GDM1 (cell line): ENCODE results near the gene ANAPC5.

Experiments
- DNase-seq: peaks from one replicate; lab custom pipeline; 2025; lab: John Stamatoyannopoulos, UW

The ANAPC5 gene

DNA sequence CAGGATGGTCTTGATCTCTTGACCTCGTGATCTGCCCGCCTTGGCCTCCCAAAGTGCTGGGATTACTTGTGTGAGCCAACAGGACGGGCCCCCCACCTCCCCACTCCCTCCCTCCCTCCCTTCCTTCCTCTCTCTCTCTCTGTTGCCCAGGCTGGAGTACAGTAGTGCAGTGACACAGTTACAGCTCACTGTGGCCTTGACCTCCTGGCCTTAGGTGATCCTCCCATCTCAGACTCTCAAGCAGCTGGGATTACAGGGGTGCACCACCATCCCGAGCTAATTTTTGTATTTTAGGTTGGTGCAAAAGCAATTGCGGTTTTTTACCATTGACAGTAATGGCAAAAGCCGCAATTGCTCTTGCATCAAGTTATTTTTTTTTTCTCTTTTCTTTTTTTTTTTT is 19.2 kb upstream of the ANAPC5 start:
- no peak for DNase-seq

DNA sequence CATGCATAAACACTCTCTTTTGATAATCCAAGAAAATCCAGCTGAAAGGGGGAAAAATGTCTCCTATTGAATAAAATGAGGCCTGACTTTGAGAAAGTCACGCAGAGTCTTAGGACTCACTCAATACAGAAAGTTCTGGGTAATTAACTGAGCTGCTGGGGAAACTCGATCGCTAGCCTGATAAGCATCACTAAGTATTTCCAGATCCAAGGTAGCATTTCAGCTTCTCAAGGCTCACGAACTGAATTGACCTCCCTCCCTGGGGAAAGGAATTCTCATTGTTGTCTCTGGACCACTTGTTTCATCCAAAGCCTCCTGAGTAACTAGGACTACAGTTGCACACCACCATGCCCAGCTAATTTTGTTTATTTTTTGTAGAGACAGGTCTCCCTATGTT is 13.8 kb upstream of the ANAPC5 start:
- no peak for DNase-seq

DNA sequence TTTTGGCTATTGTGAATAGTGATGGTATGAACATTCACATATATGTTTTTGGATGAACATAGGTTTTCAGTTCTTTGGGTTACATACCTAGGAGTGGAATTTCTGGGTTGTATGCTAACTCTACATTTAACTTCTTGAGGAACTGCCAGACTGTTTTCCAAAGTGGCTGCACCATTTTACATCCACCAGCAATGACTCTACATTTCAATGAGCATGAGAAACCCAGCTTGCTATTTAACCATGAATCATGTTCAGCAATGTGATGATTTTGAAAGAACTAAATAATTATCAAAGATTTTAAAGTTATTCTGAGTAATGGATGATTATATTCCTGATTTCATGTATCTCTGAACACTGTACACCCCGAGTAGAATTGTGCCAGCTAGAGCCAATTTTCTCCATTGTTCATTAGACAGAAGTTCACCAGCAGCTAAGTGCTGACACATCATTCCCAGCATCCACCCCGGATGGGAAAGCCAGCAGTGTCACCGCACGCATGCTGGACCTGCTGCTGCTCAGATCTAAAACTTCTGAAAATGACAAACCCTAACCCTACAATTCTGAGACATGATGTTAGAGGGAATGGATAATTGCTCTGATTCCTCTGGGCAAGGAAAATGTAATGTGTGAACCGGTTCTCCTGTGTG is 13.3 kb upstream of the ANAPC5 start:
- DNase-seq, result no peak

DNA sequence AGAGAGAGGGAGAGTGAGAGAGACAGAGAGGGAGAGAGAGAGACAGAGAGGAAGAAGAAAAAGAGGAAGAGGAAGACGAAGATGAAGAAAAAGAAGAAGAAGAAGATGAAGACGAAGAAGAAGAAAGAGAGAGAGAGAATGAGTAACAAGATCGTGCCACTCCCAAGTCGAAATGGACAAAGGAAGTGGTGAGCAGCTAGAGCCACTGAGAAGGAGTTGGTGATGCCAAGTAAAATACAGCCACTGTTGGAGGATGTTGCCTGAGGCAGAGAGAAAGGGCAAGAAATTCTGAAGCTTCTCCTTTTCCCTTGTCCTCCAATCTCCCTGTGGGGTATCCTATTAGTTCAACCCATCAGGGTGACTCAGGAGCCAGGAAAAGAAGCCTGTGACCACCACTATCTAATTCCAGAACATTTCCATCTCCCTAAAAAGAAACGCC is 12.5 kb upstream of the ANAPC5 start:
- no peak for DNase-seq

DNA sequence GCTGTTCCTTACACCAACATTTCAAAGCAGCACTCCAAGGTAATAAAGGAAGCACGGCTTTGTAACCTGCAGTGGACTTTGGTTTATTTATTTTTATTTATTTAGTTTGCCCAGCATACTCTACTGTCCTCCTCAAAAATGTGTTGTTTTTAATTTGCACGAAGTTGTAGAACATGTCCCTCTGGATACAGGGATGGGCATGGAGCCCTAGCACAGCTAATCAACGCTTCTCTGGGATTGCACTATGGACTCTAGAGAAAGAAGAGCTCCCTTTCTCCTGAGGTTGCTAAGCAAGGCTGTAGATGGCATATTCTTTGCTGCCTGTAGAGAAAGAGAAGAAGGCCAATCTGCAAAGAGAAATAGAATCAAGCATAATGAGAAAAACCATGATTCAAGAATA is 5.9 kb upstream of the ANAPC5 start:
- no peak for DNase-seq

DNA sequence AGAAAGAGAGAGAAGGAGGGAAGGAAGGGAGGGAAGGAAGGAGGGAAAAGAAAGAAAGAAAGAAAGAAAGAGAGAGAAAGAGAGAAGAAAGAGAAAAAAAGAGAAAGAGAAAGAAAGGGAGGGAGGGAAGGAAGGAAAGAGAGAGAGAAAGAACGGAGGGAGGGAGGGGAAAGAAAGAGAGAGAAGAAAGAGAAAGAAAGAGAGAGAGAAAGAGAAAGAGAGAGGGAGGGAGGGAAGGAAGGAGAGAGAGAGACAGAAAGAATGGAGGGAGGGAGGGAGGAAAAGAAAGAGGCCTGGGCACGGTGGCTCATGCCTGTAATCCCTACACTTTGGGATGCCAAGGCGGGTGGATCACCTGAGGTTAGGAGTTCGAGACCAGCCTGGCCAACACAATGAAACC is 5.1 kb upstream of the ANAPC5 start:
- no peak for DNase-seq

DNA sequence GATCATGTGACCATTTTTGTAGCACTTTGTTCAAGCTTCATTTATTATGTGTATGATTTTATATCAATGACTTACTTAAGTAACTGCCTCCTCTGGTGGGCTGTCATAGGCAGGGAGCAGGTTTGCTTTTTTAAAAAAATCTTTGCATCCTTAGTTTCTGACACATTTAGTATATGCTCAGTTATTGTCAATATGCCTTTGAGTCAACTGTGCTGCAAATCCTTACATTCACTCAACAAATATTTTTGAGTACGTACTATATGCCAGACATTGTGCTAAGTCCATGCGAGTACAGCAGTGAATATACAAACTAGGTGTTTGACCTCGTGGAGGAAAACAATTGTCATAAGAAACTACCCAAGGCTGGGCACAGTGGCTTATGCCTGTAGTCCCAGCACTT is 4.4 kb upstream of the ANAPC5 start:
- DNase-seq, result no peak

DNA sequence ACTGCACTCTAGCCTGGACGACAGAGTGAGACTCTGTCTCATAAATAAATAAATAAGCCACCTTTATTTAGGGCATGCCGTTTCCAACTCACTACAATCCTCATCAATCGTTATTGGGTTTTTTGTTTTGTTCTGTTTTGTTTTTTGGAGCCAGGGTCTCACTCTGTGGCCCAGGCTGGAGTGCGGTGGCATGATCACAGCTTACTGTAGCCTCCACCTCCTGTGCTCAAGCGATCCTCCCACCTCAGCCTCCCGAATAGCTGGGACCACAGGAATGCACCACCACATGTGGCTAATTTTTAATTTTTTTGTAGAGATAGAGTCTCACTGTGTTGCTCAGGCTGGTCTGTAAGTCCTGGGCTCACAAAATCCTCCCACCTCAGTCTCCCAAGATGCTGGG is 3.6 kb upstream of the ANAPC5 start:
- no peak for DNase-seq

DNA sequence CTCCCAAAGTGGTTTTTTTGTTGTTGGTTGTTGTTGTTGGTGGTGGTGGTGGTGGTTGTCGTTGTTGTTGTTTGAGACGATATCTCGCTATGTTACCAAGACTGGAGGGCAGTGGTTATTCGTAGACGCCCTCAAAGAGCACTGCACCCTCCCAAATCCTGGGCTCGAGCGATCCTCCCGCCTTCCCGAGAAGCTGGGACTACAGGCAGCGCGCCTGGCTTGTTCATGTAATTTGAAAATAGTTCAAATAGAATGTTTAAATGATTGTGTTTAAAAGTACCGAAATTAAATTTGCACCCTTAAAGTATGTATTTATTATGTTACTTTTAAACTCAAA is 439 bp upstream of the ANAPC5 start:
- no peak for DNase-seq

DNA sequence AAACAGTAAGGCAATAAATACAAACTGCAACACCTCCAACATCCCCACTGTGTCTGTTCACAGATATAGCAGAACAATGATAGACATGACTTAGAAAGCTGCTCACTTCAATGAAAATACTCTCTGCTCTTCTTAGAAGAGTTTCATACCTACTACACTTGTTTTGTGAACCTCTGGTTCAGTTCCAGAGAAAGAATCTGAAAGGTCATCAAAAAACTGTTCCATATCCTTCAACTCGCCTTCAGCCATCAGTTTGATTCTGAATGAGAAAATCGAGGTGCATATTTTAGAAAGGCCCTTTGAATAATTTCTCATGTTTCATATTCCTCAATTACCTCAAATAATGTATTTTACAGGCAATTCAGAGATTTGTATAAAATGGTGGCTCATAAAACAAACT is 5.5 kb downstream of the ANAPC5 start:
- no peak for DNase-seq

DNA sequence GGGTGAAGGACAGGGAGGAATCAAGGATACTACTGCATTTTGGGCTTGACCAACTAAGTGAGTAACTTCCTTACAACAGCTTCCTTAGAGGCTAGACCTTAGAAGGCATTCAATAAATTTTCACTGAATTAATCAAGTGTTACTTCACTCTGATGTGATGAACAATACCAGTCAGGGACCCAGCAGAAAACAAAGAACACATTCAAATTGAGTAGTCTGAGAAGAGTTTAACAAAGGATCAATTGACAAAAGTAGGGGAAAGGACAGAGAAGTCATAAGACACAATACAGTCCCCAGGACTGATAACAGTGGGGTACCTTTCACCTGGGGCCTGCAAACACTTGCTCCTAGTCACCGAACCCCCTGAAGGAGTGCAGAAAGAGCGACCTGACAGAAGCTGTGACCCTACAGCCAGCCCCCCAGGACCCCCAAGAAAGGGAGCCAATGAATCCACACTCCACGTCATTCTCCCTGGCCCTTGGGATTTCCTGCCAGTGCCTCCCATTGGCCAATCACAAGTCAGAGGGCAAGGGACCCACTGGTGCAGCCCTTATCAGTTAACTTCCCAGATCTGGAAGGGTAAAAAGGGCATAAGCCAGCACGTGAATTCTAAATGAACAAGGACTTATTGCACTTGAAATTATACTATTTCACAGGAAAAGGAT is 6.9 kb downstream of the ANAPC5 start:
- DNase-seq, result no peak

DNA sequence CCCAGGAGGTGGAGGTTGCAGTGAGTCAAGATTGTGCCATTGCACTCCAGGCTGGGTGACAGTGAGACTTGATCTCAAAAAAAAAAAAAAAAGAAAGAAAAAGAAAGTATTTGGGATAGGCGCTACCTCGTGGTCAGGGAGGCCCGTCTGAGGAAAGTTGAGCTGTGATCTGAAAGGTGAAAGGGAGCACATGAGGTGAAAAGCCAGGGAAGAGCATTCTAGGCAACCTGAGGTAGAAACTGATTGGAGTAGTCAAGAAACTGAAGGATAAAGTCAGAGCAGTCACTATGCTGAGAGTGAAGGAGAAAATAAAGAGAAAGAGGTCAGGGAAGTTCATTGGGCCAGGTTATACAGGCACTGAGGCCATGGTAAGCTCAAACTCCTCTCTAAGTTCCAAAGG is 7.7 kb downstream of the ANAPC5 start:
- DNase-seq, result no peak

DNA sequence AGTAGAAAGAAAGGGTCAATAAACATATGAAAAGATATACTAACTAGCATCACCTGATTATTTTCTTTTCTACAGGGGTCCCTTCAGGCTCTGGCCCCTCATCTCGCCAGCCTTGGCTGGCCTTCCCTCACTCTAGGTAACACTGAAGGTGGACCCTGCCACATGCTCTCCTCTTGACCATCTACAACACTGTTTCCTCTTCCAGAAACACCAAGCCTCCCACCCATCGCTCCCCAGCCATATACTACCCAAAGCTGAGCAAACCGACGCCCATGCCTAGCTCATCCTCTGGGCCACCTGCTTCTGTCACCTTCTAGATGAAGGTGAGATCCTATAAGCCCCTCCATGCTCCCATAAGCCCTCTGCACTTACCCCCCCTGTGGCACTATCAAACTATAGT is 14.8 kb downstream of the ANAPC5 start:
- DNase-seq, result no peak

DNA sequence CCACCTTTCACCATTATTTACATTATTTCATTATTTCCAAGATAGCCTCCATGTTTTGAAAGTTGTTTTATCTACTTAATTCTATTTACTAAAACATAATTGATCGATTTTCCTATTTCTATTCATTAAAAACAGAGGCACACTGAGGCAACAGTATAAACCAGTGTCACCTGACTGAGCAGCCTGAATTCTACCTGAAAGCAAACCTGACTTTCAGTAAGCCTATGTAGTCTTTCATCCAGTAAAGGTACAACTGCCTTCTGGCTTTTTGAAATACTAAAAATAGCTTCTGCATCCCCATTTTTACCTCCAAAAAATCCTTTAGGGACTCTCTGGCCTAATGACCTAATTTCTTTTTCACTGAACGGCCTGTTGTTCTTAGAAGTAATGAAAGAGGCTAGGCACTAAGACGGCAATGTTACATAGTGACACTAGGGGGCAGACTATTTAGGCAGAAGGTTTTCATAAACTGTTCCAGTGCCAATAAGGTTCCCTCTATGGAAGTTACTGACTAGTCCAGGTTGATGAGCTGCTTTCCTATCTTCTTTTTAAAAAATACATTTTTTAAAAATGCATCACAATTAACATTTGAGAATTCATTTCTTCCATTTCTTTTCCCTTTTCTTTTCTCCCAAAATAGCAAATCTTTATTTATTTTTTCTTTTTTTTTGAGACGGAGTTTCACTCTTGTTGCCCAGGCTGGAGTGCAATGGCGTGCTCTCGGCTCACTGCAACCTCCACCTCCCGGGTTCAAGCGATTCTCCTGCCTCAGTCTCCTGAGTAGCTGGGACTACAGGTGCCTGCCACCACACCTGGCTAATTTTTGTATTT is 17.5 kb downstream of the ANAPC5 start:
- DNase-seq, result peak; percentile 25

DNA sequence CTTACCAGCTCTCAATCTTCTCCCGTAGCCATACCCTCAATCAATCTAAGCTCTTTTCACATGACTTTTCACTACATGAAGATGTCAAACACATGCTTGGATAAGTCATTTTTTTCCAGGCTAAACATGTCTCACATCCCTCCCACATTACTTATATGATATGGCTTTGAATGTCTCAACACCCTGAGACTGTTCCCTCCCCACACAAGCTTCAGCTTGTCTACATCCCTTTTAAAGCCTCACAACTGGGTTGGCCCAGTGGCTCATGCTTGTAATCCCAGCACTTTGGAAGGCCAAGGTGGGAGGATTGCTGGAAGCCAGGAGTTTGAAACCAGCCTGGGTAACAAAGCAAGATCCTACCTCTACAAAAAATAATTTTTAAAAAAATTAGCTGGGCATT is 18.5 kb downstream of the ANAPC5 start:
- no peak for DNase-seq

DNA sequence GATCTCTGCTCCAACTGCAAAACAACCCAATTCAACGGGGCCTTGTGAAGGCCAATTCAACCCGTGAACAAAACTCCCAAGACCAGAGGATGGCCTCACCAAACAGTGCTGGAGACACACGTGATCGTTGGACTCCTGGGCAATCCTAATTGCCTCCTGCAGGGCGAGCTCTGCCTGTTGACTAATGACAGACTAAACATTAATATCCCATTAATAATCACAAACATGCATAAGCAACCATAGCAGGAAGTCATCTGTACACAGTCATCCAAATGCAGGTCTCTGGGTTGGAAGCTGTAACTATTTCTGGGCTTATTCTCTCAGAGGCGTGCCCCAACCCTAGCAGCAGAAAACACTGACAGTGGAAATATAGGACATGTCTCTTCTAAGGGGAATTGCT is 21.0 kb downstream of the ANAPC5 start:
- DNase-seq, result no peak

DNA sequence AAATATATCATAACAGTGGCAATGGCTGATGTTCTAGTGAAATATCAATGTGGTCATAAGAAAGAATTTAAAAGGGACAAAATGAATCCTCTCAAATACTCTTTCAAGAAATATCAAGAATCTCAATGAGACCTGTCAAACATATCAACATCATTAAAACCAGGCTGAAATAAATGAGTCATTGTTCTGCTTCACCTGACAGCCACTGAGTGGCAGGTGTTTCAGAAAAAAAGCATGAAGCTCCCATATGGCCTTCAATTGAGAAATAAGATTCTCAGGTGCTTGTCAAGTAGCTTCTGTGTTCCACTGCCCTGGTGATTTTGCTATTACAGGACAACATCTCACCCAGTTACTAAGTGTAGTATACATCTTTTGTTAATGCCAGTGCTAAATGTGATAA is 21.5 kb downstream of the ANAPC5 start:
- no peak for DNase-seq

DNA sequence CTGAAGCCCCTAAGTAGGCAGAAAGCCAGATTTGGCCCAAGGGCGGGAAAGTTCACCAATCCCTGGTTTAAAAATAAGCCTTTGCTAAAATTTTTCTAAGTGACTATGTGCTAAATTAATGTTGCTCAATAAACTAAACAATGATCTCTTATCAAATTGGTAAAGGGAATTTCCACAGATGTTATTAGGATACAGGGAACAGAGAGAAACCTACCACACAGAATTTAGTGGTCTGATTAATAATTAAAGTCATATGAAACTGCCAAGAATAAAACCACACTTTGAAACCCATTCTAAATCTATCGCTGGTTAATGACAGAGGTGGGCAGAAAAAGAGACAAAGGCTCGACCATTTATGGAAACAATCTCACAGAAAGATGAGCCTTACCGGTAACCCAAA is 22.0 kb downstream of the ANAPC5 start:
- no peak for DNase-seq

DNA sequence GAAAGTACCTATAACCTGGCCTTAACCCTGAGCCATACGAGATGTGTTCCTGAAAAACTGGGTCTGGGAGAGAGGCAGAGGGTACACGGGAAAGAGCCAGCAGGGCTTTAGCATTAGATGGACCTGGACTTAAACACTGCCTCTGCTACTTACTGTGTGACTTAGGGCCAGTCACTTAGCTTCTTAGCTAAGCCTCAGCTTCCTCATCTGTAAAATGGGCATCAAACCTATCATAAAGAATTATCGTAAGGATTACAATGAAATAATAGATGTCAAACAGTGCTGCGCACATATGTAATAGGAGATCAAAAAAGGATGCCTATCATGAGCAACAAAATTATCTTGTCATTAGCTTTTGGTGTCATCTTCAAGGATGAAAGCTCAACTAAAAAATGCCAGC is 23.6 kb downstream of the ANAPC5 start:
- DNase-seq, result no peak

DNA sequence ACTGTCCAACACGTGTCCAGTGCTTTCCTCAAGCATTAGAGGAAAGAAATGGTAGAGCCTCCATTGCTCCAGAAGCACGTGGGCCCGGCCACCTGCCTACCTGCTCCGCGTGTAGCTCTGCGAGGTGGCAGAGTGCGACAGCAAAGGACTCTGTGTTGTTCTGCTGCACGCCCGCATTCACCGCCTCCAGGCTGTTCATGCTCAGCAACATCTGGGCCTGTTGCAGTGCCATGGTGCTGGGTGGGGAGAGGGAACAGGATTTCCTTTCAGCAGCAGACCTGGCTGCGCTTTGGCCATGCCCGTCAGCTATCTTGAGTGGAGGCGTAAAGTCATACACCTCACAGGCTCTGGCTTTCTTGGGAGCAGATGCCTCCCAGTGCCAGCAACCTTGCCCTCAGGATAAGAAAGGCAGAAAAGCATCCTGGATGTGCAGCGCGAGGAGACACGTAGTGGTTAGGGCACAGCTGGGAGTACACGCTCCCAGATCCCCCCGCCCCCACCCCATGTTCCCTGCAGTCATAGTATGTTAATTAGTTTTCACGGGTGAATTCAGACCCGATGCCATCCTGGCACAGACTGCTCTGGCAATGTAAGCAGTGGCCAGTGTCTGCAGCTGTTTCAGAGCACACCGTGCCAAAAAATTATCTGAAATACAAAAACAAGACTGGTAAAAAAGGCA is 25.1 kb downstream of the ANAPC5 start:
- no peak for DNase-seq

DNA sequence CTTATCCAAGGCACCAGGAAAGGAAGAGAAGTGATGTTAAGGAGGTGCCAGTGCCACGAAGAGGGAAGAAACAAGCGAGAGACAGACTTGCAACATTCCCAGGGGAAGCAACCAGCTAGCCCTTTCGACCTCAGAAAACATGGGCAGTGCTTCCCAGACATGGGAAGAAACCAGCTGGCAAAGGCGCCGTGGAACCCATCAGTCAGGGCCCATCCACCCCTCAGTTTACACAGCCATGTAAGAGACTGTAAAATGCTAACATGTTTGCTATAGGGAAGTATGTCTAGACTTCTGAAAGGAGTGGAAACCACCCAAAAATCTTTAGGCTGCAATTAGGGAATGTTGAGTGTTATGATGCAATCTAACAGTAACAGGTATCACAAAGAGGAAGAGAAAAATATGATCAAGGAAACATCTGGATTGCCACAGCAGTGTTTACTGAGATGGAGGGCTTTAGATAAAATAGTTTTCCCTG is 26.3 kb downstream of the ANAPC5 start:
- DNase-seq, result no peak

DNA sequence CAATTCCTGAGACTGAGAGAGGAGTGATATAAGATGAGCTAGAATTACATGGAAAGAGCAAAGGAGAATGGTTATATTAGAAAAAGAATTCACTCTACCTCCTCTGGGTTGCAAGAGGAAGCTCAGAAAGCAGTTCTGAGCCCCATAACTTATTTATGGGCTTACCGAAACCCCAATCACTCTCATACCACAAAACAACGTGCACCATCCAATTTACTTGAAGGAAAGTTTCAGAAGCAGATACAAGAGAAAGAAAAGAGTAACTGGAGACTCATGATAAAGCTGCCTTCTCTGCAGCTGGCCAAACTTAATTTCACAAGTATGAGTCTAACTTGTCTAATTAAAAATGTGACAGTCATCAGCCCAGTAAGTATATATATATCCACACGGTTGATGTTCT is 28.3 kb downstream of the ANAPC5 start:
- DNase-seq, result no peak

DNA sequence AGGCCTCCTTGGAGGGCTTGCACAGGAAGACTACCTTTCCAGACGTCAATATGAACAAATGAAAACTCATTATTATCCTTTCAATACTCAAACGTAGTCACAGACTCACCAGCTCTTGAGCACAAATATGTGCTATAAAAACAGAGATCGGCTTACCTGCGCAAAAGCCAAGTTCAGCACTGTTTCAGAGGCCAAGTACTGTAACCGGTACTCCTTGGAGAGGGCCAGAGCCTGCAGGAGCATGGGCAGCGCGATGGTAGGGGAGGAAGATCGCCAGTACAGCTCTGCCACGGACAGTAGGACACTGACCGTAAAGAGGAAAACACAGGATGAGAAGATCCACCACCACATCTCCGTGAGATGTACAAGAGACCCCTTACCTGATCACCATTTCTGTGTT is 34.1 kb downstream of the ANAPC5 start:
- DNase-seq, result no peak
